ENCODE measurements around the gene CTSL.
A peak's percentile ranks its signal among the peaks of the same experiment; 100 is the strongest.

The CTSL gene

GRCh38 chr9:87725900-87726709 lies at the start of gene CTSL:
Gene CTSL (plus strand): TSS chr9:87726119. CDS start chr9:87727604, 1,485 bp downstream.
- DNase-seq, result peak; percentile 60

GRCh38 chr9:87676976-87677775 lies 48.7 kb upstream of the CTSL start:
- no peak for DNase-seq

- no peak for DNase-seq
Observed at GRCh38 chr9:87677776-87678587, 47.9 kb upstream of the CTSL start.

- DNase-seq, result peak; percentile 71
Observed at GRCh38 chr9:87678650-87679355, 47.1 kb upstream of the CTSL start.

GRCh38 chr9:87681271-87682061 lies 44.5 kb upstream of the CTSL start:
- no peak for DNase-seq

- peak; percentile 45 for DNase-seq
Observed at GRCh38 chr9:87682085-87682484, 43.8 kb upstream of the CTSL start.

- peak; percentile 82 for DNase-seq
Observed at GRCh38 chr9:87682618-87683017, 43.3 kb upstream of the CTSL start.

GRCh38 chr9:87683751-87684626 lies 41.9 kb upstream of the CTSL start:
- DNase-seq, result no peak

- no peak for DNase-seq
Observed at GRCh38 chr9:87684627-87685219, 41.2 kb upstream of the CTSL start.

- DNase-seq, result no peak
Observed at GRCh38 chr9:87685441-87685840, 40.5 kb upstream of the CTSL start.

- DNase-seq, result peak; percentile 20
Observed at GRCh38 chr9:87685871-87686519, 39.9 kb upstream of the CTSL start.

GRCh38 chr9:87686520-87687090 lies 39.3 kb upstream of the CTSL start:
- no peak for DNase-seq

GRCh38 chr9:87687207-87687606 lies 38.7 kb upstream of the CTSL start:
- DNase-seq, result no peak

GRCh38 chr9:87694236-87694755 lies 31.6 kb upstream of the CTSL start:
- no peak for DNase-seq

GRCh38 chr9:87695523-87695922 lies 30.4 kb upstream of the CTSL start:
- DNase-seq, result no peak

- no peak for DNase-seq
Observed at GRCh38 chr9:87696641-87697040, 29.3 kb upstream of the CTSL start.

GRCh38 chr9:87698069-87698809 lies 27.7 kb upstream of the CTSL start:
- no peak for DNase-seq

GRCh38 chr9:87699835-87700234 lies 26.1 kb upstream of the CTSL start:
- no peak for DNase-seq

Data from NCI-H2171 treated with DMSO at 0.1 percent for 48 hours (cell line).